ENCODE measurements around the gene IMPACT.

The IMPACT gene

DNA sequence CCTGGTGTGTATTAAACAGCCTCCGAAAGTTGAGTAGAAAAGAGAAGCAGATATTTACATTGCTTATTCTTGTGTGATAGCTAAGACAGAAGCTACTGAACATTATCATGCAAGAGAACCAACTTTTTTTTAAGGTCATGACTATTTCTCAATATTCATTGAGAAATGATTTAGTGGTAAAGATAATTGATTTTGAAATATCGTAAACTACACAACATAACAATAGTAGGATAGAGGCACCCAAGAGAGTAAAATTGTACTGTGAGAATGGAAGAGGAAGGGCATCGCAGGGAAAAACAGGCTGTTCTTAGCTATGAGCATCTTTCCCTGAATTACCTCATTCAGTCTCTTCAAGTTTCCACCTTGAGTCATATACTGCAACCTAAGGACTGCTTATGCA, 59.2 kb downstream of the IMPACT start:
- no peak for DNase-seq

DNA sequence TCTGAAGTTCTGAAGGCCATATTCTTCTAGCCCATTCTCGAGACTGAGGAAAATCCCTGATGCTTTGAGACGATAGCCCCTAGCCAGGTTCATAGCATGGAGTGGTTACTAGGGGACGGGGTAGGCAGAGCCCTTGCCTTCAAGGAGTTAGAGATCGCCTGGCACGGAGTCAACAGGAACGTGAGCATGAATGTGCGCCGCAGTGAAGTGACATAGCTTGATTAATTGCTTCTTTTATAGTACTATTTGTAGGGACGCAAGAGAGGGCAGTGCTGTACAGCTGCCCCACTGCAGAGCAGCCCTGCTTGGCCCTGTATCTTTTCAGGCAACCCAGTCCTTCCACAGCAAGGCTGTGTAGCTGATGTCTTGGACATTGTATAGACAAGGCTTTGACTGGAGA, 60.2 kb downstream of the IMPACT start:
- DNase-seq: no peak

DNA sequence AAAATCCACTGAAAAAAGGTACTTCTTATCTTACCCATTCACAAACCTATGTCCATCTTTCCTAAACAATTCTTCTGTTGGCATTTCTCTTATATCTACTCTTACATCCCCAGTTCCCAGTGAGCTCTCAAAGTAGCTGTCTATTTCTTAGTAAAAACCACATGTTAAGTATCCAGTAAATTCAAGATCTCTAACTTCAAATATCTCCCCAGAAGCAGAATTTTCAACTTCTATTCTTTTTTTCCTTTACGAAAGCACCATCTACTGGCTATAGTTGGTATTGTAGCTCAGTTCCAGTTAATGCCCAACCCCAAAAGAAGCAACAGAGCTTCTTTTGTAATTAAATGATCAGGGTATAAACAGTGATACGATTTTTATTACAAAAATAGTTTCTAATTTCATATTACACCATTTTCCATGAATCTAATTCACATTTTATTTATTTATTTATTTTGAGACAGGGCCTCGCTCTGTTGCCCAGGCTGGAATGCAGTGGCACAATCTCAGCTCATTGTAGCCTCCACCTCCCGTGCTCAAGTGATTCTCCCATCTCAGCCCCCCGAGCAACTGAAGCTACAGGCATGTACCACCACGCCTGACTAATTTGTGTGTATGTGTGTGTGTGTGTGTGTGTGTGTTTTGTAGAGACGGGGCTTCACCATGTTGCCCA, 62.5 kb downstream of the IMPACT start:
- peak; percentile 64 for DNase-seq

DNA sequence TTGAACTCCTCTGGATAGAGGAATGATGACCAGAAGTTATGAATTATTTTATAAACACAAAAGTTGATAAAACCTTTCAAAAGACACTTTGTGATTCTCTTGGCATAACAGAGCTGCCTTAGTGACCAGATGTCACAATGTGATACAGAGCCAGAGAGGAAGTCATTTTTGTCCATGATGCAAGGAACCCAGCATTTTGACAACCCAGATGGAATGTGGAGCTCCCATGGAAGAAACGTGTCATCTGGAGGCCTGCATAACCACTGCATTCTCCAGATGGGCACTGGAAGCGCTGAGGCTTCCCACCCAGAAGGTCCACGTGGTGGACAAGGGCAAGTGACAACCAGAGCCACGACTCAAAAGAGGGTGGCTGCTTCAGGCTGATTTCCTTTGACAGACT, 64.1 kb downstream of the IMPACT start:
- peak; percentile 71 for DNase-seq

DNA sequence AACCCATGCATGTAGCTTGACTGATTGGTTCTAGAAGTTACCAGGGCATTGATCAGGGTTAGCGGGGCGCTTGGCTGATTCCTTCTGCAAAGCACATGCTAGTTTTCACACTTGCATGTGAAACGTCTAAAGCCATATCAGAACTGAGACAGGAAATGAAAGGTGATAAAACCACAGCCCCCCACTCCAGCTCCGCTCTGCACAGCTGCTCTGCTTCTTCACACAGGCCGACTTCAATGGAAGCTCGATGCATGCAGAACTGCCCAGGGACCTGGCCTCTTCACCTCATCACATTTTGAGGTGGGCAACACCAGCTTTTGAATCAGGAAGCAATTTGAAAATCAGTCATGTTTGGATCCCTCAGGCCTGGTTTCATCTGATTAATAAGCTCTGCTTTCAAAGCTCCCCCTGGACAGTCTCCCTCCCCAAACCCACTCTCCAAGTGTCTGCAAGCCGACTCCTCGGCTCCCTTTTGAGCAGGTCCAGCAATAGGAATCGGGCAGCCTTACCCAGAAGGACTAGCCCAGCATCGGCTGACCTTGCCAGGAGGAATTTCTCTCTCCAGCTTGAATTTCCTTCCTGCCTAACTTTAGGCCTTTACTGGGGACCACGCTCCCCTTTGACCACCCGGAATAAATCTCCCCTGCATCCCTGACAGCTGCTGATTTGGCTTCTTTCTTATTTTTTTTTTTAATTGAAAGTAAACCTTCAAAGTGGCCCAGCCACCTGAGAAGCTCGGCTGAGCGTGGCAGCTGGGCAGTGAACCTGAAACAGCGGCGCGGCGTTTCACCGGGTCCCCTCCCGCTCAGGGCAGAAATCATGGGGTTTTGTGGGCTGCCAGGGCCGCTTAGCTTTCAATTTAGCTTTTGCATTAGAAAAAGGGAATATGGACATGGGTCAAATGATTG, 65.7 kb downstream of the IMPACT start:
- no peak for DNase-seq

DNA sequence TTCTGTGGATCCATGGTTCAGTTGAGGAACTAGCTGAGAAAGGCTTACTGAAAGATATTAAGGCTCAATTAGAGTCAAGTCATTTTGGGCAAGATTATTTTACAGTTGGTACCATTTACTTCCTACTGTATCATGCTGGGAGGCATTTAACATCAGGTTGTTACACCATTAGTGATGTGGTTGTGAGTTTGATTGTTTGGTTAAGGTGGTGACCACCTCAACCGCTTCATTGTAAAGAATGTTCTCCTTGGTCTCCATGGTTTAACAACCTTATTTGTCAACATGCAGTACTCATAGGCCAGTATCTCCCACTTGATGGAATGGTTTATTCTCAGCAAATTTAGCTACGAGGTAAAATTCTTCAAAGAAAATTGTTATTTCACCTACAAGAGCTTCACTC, 68.1 kb downstream of the IMPACT start:
- no peak for DNase-seq

DNA sequence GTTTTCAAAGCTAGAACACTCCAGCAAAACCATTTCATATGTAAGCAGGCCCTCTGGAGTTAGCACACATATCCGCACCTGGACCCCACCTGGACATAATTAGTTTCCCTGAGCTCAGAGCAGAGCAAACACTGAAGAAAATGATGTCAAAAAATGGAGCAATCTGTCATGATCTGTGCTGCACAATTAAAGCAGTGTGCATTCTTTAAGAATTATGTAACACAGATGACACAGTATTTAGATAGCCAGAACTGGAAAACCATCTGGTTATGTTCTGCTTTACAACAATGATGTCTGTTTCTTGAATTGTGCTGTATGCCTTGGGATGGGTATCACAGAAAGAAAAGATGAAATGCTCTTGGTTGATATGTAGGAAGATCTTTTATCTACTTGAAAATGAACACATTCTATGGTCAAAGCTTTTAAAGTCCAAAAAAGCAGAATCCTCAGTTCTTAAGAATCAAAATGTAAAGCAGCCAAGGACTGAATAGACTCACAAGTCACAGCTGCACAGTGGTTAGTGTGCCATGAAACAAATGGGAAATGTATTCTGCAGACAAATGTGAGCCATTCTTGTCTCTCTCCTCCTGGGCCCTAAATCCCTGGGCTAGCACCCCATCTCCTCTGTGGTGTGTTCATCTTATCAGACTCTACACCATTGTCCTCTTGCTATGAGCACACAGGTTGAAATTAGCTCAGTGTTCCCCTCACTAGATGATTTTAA, 70.7 kb downstream of the IMPACT start:
- no peak for DNase-seq

DNA sequence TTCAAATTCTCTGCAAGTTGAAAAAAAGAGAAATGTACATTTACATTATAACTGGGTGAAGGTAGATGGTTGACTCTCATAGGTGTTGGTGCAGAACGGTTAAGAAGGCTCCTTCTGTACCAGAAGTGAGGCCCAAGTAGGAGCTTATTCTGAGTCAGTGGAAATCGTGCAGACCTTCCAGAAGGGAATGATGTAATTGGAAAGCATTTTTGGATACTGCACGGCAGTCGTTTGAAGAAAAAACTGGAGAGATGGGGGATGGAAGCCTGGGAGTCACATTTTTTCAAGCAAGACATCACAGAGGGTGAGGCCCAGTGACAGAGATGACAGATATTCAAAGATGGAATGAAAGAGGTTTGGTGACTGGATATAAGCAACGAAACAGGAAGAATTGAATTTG, 73.3 kb downstream of the IMPACT start:
- DNase-seq: no peak

DNA sequence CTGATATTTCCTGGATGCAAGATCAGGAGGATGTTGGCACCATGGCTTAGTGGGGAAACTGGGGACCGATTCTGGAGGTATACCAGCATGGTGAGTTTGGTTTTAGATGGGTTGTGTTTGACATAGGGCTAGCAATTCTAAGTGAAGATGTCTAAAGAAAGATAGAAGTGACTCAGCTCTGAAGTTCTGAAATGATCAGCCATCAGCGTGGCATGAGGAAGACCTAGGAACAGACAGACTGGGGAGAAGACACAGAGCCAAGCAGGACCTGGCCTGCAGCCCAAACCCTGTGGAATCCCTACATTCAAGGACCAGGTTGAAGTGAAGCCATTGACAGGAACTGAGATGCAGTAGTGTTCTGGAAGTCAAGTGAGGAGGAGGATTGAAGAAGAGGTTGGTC, 73.7 kb downstream of the IMPACT start:
- DNase-seq: no peak

DNA sequence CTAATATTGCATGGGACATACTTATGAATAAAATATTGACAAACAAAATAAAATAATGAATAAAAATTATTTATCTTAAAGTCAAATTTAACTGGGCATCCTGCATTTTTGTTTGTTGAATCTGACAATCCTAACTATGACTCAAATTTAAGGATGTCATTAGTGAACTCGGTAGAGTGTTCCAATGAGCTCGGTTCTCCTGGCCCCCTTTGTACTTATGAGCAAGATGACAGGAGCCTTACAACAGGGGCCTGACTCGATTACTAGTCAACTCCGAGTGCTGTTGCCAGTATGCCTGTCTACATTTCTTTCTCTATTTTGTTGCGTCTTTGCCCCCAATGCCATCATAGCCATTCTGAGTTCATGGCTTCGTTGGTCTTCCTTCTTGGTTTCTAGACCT, 74.3 kb downstream of the IMPACT start:
- no peak for DNase-seq

DNA sequence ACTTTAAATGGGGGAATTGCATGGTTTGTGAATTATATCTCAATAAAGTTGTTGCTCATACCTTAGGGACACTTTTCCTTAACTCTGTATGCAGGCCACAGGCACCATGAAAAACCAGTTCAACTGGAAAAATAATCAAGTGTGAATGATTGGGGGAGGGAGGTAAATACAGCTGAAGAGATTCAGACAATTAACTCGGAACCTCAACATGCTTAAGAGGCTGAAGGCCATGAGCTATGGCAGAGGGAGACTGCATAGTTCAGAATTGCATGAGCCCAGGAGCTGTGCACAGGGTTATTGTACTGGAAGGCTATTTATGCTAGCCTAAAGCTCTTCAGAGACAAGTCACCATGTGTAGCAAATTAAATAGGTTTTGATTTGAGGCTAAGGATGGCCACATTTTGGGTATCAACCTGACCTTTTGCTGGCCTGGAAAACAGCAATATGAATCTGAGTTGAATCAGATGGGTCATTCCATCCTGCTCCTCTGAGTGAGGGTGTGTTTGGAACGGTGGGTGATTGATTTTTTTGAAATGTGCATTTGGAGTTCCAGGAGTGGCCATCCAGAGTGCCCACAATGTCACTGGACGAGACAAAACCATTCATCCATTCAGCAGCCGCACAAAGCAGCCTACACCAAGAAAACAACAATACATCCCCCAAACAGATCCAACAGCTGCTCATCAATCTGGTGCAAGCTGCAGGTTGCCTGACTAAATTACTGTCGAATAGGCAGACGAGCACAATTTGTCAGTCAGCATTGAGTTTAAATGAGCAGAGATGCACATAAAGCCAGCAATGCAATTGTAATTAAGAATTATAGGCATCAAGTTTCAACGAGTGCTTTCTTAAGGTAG, 76.4 kb downstream of the IMPACT start:
- DNase-seq: no peak

Data from GF-D8 (cell line).